HepG2 (cell line): ENCODE measurements around the gene PRRT2. TPM values are rescaled to one million over a fixed set of nuclear protein-coding genes. Genes with fewer than 3 reads are reported as not detected.
A peak's percentile ranks its signal among the peaks of the same experiment; 100 is the strongest.

Source experiments
- FOXA1 ChIP-seq, 2 experiments: fragments of 450-650 bp in 1 of 2; sonication (generic) in 1 of 2; formaldehyde crosslinking in 1 of 2; IDR thresholded peaks; 2 replicates each; pipeline versions ENCODE4 v1.4.0 to v1.6.1; 2016 to 2020; ENCODE audit warnings: missing genetic modification reagents in 1 of 2
- HNRNPL ChIP-seq: fragments of 200-400 bp; formaldehyde crosslinking; IDR thresholded peaks from 2 replicates; pipeline ENCODE4 v1.6.1; 2017; ENCODE audit warnings: mild to moderate bottlenecking, low read depth, low read length
- MTA1 ChIP-seq: sonication (generic); formaldehyde crosslinking; IDR thresholded peaks from 2 replicates; pipeline ENCODE4 v1.4.0; 2020; ENCODE audit warnings: missing genetic modification reagents, mild to moderate bottlenecking, borderline replicate concordance
- ZBTB42 ChIP-seq: sonication (generic); formaldehyde crosslinking; IDR thresholded peaks from 2 replicates; pipeline ENCODE4 v1.5.0; 2020; ENCODE audit warnings: mild to moderate bottlenecking, missing genetic modification reagents
- ZFY ChIP-seq: sonication (generic); formaldehyde crosslinking; IDR thresholded peaks from 2 replicates; pipeline ENCODE4 v1.4.0; 2020; ENCODE audit warnings: missing genetic modification reagents
- ZNF839 ChIP-seq: sonication (generic); formaldehyde crosslinking; IDR thresholded peaks from 2 replicates; pipeline ENCODE4 v1.4.0; 2020; ENCODE audit warnings: missing genetic modification reagents, mild to moderate bottlenecking, borderline replicate concordance
- polyA plus RNA-seq, 8 experiments: library from polyadenylated mRNA; depleted of rRNA in 3 of 8; stranded (reverse) in 7 of 8; unstranded in 1 of 8; fragments of >200 nt; fragmentation: Illumina TruSeq in 4 of 8; extraction: Trizol in 4 of 8; gene quantifications; 2 replicates each; pipeline versions ENCODE4 v1.2.1 to v1.2.3, GENCODE V29; 2011 to 2016; ENCODE audit warnings: low read depth in 4 of 8, missing spikeins in 1 of 8, mixed read lengths in 1 of 8; ENCODE audit not compliant: insufficient read depth in 1 of 8
- total RNA-seq, 5 experiments: library from RNA; depleted of rRNA; stranded (reverse); fragments of >200 nt; fragmentation: Illumina TruSeq; extraction: Trizol; gene quantifications; 2 replicates each; pipeline ENCODE4 v1.2.3, GENCODE V29; 2016; ENCODE audit warnings: low read depth in 1 of 5
- TF ChIP-seq, protein P1 (sequence below), 2 experiments: sonication (generic) in 1 of 2; formaldehyde crosslinking in 1 of 2; IDR thresholded peaks; 2 replicates each; pipeline versions ENCODE4 v1.6.1 to v1.9.0; 2014 to 2022; ENCODE audit warnings: antibody characterized with exemption in 1 of 2, borderline replicate concordance in 1 of 2, inconsistent platforms in 1 of 2, low read depth in 1 of 2, missing genetic modification reagents in 1 of 2
- TF ChIP-seq, protein P2 (sequence below), 2 experiments: sonication (generic) in 1 of 2; formaldehyde crosslinking in 1 of 2; IDR thresholded peaks; 2 replicates each; pipeline versions ENCODE4 v1.4.0 to v1.6.1; 2018 to 2020; ENCODE audit warnings: missing genetic modification reagents in 2 of 2, borderline replicate concordance in 1 of 2, low read depth in 1 of 2, mild to moderate bottlenecking in 1 of 2, missing biosample characterization in 1 of 2
- TF ChIP-seq, protein P3 (sequence below): IDR thresholded peaks from 2 replicates; pipeline ENCODE4 v1.6.1; 2016; ENCODE audit warnings: low read depth, missing genetic modification reagents, missing compliant biosample characterization
- TF ChIP-seq, protein P4 (sequence below): IDR thresholded peaks from 2 replicates; pipeline ENCODE4 v1.6.1; 2012; ENCODE audit warnings: low read depth, low read length, improper control_type of control experiment

PRRT2 gene
- total and polyA plus RNA-seq, 2 of the 13 experiments (the other 11 are each of a cell fraction or from before 2014, with no cell fraction given), result 0.51 to 1.1 TPM

DNA sequence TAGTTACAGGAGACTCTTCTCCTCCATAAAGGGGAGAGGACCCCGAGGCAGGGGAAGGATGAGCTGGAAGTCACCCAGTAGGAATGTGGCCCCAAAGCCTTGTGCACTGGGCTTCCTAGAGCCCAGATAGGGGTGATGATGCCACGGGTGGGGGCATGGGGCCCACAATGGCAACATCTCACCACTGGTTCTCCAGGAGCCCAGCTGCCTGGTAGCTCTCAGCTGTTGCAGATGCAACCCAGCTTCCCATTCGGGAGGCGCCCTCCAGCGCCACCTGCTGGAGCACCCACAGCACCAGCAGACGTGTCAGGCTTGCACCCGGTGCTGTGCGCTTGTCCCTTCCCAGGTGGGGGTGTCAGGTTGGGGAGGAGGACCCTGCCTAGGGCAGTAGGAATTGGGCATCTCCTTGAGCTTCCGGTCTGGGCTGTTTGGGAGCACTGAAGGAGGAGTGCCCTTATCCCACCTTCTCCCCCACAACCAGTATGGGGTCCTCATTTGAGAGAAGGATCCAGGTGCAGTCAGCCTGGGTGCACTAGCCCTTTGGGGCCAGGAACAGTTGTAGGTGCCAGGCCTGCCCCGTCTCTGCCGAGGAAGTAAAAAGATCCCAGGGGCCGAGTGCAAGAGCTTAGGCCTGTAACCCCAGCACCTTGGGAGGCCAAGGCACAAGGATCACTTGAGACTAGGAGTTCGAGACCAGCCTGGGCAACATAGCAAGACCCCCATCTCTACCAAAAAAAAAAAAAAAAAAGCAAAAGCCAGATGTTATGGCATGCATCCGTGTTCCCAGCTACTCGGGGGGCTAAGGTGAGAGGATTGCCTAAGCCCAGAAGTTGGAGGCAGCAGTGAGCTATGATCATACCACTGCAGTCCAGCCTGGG lies 36.7 kb downstream of the PRRT2 start (continued):
- TF ChIP-seq, protein P1, sequence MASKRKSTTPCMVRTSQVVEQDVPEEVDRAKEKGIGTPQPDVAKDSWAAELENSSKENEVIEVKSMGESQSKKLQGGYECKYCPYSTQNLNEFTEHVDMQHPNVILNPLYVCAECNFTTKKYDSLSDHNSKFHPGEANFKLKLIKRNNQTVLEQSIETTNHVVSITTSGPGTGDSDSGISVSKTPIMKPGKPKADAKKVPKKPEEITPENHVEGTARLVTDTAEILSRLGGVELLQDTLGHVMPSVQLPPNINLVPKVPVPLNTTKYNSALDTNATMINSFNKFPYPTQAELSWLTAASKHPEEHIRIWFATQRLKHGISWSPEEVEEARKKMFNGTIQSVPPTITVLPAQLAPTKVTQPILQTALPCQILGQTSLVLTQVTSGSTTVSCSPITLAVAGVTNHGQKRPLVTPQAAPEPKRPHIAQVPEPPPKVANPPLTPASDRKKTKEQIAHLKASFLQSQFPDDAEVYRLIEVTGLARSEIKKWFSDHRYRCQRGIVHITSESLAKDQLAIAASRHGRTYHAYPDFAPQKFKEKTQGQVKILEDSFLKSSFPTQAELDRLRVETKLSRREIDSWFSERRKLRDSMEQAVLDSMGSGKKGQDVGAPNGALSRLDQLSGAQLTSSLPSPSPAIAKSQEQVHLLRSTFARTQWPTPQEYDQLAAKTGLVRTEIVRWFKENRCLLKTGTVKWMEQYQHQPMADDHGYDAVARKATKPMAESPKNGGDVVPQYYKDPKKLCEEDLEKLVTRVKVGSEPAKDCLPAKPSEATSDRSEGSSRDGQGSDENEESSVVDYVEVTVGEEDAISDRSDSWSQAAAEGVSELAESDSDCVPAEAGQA (IDR thresholded peaks at IDR 0.05; ENCODE audit: low read depth), result no peak
- TF ChIP-seq, protein P1 (CRISPR knock-in tag; IDR thresholded peaks at IDR 0.05; ENCODE audit: borderline replicate concordance), result no peak
- TF ChIP-seq ZBTB42 (0 out of 2 replicates have a peak, but pooled peaks have one; percentile 33), HNRNPL (0 out of 2 replicates have a peak, but pooled peaks have one; percentile 44), ZFY (CRISPR knock-in tag) (0 out of 2 replicates have a peak, but pooled peaks have one; percentile 14), FOXA1 (IDR thresholded peaks at IDR 0.05) (no peak), FOXA1 (CRISPR knock-in tag; IDR thresholded peaks at IDR 0.05) (0 out of 2 replicates have a peak, but pooled peaks have one; percentile 6), MTA1 (CRISPR knock-in tag) (peak; percentile 62; the same call in 1 of the 2 replicates), ZNF839 (CRISPR knock-in tag) (peak; percentile 88; the same call in 1 of the 2 replicates)
- TF ChIP-seq, protein P2, sequence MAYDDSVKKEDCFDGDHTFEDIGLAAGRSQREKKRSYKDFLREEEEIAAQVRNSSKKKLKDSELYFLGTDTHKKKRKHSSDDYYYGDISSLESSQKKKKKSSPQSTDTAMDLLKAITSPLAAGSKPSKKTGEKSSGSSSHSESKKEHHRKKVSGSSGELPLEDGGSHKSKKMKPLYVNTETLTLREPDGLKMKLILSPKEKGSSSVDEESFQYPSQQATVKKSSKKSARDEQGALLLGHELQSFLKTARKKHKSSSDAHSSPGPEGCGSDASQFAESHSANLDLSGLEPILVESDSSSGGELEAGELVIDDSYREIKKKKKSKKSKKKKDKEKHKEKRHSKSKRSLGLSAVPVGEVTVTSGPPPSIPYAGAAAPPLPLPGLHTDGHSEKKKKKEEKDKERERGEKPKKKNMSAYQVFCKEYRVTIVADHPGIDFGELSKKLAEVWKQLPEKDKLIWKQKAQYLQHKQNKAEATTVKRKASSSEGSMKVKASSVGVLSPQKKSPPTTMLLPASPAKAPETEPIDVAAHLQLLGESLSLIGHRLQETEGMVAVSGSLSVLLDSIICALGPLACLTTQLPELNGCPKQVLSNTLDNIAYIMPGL (CRISPR knock-in tag; IDR thresholded peaks at IDR 0.05; ENCODE audit: borderline replicate concordance in 1 of 2, low read depth in 1 of 2), result peak; percentile 73 to 90; a peak in 3 of 4 replicates
- TF ChIP-seq, protein P3, sequence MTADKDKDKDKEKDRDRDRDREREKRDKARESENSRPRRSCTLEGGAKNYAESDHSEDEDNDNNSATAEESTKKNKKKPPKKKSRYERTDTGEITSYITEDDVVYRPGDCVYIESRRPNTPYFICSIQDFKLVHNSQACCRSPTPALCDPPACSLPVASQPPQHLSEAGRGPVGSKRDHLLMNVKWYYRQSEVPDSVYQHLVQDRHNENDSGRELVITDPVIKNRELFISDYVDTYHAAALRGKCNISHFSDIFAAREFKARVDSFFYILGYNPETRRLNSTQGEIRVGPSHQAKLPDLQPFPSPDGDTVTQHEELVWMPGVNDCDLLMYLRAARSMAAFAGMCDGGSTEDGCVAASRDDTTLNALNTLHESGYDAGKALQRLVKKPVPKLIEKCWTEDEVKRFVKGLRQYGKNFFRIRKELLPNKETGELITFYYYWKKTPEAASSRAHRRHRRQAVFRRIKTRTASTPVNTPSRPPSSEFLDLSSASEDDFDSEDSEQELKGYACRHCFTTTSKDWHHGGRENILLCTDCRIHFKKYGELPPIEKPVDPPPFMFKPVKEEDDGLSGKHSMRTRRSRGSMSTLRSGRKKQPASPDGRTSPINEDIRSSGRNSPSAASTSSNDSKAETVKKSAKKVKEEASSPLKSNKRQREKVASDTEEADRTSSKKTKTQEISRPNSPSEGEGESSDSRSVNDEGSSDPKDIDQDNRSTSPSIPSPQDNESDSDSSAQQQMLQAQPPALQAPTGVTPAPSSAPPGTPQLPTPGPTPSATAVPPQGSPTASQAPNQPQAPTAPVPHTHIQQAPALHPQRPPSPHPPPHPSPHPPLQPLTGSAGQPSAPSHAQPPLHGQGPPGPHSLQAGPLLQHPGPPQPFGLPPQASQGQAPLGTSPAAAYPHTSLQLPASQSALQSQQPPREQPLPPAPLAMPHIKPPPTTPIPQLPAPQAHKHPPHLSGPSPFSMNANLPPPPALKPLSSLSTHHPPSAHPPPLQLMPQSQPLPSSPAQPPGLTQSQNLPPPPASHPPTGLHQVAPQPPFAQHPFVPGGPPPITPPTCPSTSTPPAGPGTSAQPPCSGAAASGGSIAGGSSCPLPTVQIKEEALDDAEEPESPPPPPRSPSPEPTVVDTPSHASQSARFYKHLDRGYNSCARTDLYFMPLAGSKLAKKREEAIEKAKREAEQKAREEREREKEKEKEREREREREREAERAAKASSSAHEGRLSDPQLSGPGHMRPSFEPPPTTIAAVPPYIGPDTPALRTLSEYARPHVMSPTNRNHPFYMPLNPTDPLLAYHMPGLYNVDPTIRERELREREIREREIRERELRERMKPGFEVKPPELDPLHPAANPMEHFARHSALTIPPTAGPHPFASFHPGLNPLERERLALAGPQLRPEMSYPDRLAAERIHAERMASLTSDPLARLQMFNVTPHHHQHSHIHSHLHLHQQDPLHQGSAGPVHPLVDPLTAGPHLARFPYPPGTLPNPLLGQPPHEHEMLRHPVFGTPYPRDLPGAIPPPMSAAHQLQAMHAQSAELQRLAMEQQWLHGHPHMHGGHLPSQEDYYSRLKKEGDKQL (CRISPR knock-in tag), result no peak
- TF ChIP-seq, protein P4, sequence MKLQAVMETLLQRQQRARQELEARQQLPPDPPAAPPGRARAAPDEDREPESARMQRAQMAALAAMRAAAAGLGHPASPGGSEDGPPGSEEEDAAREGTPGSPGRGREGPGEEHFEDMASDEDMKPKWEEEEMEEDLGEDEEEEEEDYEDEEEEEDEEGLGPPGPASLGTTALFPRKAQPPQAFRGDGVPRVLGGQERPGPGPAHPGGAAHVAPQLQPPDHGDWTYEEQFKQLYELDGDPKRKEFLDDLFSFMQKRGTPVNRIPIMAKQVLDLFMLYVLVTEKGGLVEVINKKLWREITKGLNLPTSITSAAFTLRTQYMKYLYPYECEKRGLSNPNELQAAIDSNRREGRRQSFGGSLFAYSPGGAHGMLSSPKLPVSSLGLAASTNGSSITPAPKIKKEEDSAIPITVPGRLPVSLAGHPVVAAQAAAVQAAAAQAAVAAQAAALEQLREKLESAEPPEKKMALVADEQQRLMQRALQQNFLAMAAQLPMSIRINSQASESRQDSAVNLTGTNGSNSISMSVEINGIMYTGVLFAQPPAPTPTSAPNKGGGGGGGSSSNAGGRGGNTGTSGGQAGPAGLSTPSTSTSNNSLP, result no peak
